H1 (cell line): ENCODE results near the gene TIMP3.

Source experiments
- CTCF ChIP-seq, 3 experiments: IDR thresholded peaks; 1 replicate in 2 of 3; 2 replicates in 1 of 3; pipeline versions ENCODE4 v1.5.1 to v1.6.1; 2011; ENCODE audit warnings: low read length in 3 of 3, mild to moderate bottlenecking in 3 of 3, inconsistent platforms in 2 of 3, low read depth in 1 of 3, moderate library complexity in 1 of 3; ENCODE audit not compliant: insufficient read depth in 1 of 3; ENCODE audit errors: control extremely low read depth in 1 of 3
- EP300 ChIP-seq, 2 experiments: IDR thresholded peaks; 1 replicate in 1 of 2; 2 replicates in 1 of 2; pipeline ENCODE4 v1.6.1; 2011 to 2012; ENCODE audit warnings: low read depth in 2 of 2, low read length in 2 of 2, mild to moderate bottlenecking in 2 of 2, borderline replicate concordance in 1 of 2, inconsistent platforms in 1 of 2, moderate library complexity in 1 of 2
- EZH2 ChIP-seq: fragments of 200-600 bp; sonication (generic); IDR thresholded peaks from 2 replicates; pipeline ENCODE4 v1.7.1; 2012; ENCODE audit warnings: low read depth, mild to moderate bottlenecking, moderate library complexity, low read length, inconsistent platforms; ENCODE audit not compliant: severe bottlenecking
- FOSL1 ChIP-seq: IDR thresholded peaks from 2 replicates; pipeline ENCODE4 v1.6.1; 2011; ENCODE audit warnings: mild to moderate bottlenecking, low read depth, low read length, moderate library complexity; ENCODE audit not compliant: insufficient read depth
- POLR2A ChIP-seq, 2 experiments: IDR thresholded peaks; 1 replicate in 1 of 2; 2 replicates in 1 of 2; pipeline ENCODE4 v1.6.1; 2011; ENCODE audit warnings: low read depth in 2 of 2, low read length in 2 of 2, mild to moderate bottlenecking in 2 of 2; ENCODE audit errors: control extremely low read depth in 1 of 2
- RFX5 ChIP-seq: IDR thresholded peaks from 2 replicates; pipeline ENCODE4 v1.6.1; 2011; ENCODE audit warnings: low read depth, low read length, improper control_type of control experiment, borderline replicate concordance
- SP1 ChIP-seq: IDR thresholded peaks from 2 replicates; pipeline ENCODE4 v1.6.1; 2011; ENCODE audit warnings: low read depth, low read length
- TBP ChIP-seq: IDR thresholded peaks from 2 replicates; pipeline ENCODE4 v1.6.1; 2011; ENCODE audit warnings: low read depth, low read length, improper control_type of control experiment
- USF2 ChIP-seq: IDR thresholded peaks from 2 replicates; pipeline ENCODE4 v1.6.1; 2011; ENCODE audit warnings: low read length, improper control_type of control experiment

- TF ChIP-seq SP1 (no peak), TBP (no peak), CTCF (IDR thresholded peaks at IDR 0.05; ENCODE audit: control extremely low read depth in 1 of 3, insufficient read depth in 1 of 3, low read depth in 1 of 3, low read length in 3 of 3) (no peak), USF2 (no peak), EP300 (IDR thresholded peaks at IDR 0.05; ENCODE audit: borderline replicate concordance in 1 of 2, low read depth in 2 of 2, low read length in 2 of 2) (no peak), POLR2A (IDR thresholded peaks at IDR 0.05; ENCODE audit: control extremely low read depth in 1 of 2, low read depth in 2 of 2, low read length in 2 of 2) (no peak), EZH2 (no peak), FOSL1 (no peak), RFX5 (no peak)
Observed at GRCh38 chr22:32786027-32786418, 15.5 kb upstream of the TIMP3 start.
